ENCODE measurements around the gene SLC19A1. TPM values are rescaled to one million over a fixed set of nuclear protein-coding genes. Genes with fewer than 3 reads are reported as not detected.

Gene SLC19A1
- total RNA-seq, 1 donor from 2014 or later, result 21.7 TPM

DNA sequence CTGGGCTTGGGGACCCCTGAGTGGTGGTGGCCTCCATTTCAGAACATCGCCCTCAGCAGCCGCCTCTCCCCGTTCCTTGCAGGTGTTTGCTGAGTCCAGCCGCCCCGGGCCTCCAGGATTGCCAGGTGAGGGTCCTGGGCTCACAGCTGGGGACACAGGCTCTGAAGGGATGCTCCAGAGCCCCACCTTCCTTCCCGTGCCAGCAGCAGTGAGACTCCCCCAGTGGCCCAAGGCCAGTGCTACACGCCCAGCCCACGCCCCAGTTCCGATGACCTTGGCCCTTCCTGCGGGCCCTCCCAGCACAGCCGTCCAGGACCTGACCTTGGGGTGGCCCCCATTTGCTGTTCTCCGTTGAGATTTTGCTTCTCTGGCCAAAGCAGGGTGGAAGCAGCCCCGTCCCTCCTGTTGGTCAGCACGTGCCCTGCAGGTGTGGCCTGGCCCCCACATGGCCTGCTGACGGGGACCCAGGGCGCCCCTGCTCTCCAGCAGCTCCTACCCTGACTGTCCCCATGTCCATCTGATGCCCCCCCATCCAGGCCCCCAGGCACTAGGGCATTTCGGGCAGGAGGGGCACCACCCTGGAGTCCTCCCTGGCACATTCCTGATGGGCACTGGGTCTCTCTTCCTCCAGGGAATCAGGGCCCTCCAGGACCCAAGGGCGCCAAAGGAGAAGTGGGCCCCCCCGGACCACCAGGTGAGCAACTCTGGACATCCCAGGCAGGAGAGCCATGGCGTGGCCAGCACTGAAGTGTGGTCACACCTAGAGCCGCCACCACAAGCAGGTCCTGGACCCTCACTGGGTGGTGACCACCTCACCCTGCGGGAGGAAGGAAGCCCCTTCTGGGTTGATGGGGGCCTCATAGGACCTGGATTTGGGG, 45.0 kb downstream of the SLC19A1 start:
- Histone ChIP-seq H3K36me3 (ENCODE audit: control insufficient read depth, insufficient read depth, low read length) (peaks cover 6% of the 10 kb centered on the region), H3K4me3 (ENCODE audit: low read depth, low read length) (no peak overlapping the region), H3K27me3 (ENCODE audit: control insufficient read depth, insufficient read depth, low read length) (no peaks in the 10 kb centered on the region)
- DNase-seq (ENCODE audit: low read depth), result no peak
- TF ChIP-seq, protein P1, sequence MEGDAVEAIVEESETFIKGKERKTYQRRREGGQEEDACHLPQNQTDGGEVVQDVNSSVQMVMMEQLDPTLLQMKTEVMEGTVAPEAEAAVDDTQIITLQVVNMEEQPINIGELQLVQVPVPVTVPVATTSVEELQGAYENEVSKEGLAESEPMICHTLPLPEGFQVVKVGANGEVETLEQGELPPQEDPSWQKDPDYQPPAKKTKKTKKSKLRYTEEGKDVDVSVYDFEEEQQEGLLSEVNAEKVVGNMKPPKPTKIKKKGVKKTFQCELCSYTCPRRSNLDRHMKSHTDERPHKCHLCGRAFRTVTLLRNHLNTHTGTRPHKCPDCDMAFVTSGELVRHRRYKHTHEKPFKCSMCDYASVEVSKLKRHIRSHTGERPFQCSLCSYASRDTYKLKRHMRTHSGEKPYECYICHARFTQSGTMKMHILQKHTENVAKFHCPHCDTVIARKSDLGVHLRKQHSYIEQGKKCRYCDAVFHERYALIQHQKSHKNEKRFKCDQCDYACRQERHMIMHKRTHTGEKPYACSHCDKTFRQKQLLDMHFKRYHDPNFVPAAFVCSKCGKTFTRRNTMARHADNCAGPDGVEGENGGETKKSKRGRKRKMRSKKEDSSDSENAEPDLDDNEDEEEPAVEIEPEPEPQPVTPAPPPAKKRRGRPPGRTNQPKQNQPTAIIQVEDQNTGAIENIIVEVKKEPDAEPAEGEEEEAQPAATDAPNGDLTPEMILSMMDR (IDR thresholded peaks at IDR 0.05; ENCODE audit: insufficient read depth, low read length, poor library complexity, severe bottlenecking), result no peak

DNA sequence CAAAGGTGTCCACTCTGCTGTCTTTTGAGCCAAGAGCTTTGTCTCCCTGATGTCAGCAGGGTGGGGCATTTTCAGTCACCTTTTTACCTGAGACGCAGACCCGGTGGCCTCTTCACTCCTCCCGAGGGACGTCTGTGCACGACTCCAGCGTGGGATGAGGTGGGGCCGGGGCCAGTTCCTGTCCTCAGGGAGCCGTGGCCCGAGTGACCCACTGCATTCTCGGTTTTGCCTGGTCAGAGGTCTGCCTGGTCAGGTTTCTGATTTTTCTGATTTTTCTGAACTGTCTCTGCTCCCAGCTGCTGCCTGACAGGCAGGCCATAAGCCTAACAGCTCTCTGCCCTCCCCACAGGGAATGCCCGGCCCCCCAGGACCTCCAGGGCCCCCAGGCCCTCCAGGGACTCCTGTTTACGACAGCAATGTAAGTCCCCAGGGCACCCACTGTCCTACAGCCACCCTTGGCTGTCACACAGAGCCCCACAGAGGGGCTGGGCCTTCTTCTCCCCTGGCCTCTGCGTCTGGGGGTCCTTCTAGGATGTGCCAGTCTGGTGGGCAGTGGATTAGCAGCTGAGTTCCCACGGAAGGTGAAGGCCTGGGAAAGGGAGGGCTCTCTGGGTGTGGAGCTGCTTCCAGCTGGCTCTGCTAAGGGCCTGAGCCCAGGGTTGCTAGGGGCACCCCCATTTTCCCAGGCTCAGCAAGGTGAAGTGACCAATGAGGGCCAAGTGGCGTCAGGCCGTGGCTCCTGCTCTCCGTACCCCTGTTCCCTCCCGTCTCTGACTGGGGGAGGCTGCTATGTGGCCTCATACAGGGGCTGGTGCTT, 45.9 kb downstream of the SLC19A1 start:
- no peak for DNase-seq (ENCODE audit: low read depth)
- no peak overlapping the region for H3K4me3 ChIP-seq (ENCODE audit: low read depth, low read length)
- TF ChIP-seq, protein P1 (IDR thresholded peaks at IDR 0.05; ENCODE audit: insufficient read depth, low read length, poor library complexity, severe bottlenecking), result no peak
- H3K27me3 ChIP-seq (ENCODE audit: control insufficient read depth, insufficient read depth, low read length), result no peaks in the 10 kb centered on the region
- peaks cover 6% of the 10 kb centered on the region for H3K36me3 ChIP-seq (ENCODE audit: control insufficient read depth, insufficient read depth, low read length)

- H3K4me3 ChIP-seq (ENCODE audit: low read depth, low read length), result no peak overlapping the region
- no peaks in the 10 kb centered on the region for H3K27me3 ChIP-seq (ENCODE audit: control insufficient read depth, insufficient read depth, low read length)
- no peak for DNase-seq (ENCODE audit: low read depth)
- peaks cover 6% of the 10 kb centered on the region for H3K36me3 ChIP-seq (ENCODE audit: control insufficient read depth, insufficient read depth, low read length)
- TF ChIP-seq, protein P1 (IDR thresholded peaks at IDR 0.05; ENCODE audit: insufficient read depth, low read length, poor library complexity, severe bottlenecking), result no peak
Measured at GRCh38 chr21:45494851-45495680, 47.2 kb downstream of the SLC19A1 start.

DNA sequence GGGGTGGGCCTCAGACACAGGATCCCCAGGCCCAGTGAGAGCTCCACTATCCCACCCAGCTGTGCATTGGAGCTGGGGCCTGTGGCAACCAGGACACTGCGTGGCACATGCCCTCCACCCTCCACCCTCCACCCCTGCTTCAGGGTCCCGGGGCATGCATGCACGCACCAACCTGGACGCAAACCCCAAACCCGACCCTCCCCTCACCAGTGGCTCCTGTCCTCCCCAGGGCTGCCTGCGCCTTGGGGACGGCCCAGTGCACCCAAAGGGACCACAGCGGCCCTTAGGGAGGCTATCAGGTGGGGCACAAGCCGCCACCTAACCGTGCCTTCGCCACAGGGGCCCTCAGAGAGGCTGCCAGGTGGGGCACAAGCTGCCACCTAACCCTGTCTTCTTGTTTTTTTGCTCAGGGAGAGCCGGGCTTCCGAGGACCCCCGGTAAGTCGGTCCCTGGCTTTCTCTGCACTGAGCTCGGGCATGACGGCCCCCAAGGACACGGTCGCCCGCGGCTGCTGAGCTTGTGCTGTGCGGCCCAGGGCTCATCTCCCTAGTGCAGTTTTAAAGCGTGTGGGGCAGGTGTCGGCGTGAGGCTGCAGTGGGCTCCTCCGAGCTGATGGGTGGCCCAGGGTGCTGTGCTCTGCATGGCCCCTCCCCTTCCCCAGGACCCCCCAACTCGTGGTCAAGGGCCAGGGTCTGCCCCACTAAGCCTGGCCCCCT, 47.9 kb downstream of the SLC19A1 start:
- H3K4me3 ChIP-seq (ENCODE audit: low read depth, low read length), result no peak overlapping the region
- no peaks in the 10 kb centered on the region for H3K27me3 ChIP-seq (ENCODE audit: control insufficient read depth, insufficient read depth, low read length)
- peaks cover 6% of the 10 kb centered on the region for H3K36me3 ChIP-seq (ENCODE audit: control insufficient read depth, insufficient read depth, low read length)
- TF ChIP-seq, protein P1 (IDR thresholded peaks at IDR 0.05; ENCODE audit: insufficient read depth, low read length, poor library complexity, severe bottlenecking), result no peak
- DNase-seq (ENCODE audit: low read depth), result no peak

DNA sequence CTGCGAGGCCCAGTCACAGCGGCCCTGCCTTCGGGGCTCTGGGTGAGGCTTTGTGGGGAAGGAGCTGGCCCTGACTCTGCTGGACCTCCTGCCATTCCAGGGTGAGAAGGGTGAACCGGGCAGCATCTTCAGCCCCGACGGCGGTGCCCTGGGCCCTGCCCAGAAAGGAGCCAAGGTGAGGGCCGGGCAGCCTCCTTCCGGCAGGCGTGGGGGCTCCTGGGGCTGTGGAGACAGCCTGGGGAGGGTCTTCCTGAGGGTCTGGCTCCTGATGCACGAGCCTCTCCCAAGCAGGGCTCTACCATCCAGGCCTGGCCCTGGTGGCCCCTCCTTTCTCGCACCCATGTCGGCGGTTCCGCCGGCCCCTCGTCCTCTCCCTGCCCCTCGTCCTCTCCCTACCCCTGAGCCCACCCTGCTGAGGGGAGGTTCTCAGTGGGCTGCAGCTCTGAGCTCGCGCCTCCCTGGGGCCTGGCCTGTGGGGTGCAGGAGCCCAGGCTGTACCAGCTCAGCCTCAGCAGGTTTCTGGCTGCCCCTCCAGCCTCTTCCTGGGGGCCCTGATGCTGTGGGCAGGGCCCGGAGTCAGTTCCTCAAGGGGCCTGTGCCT, 48.7 kb downstream of the SLC19A1 start:
- peaks cover 6% of the 10 kb centered on the region for H3K36me3 ChIP-seq (ENCODE audit: control insufficient read depth, insufficient read depth, low read length)
- TF ChIP-seq, protein P1 (IDR thresholded peaks at IDR 0.05; ENCODE audit: insufficient read depth, low read length, poor library complexity, severe bottlenecking), result no peak
- DNase-seq (ENCODE audit: low read depth), result no peak
- H3K27me3 ChIP-seq (ENCODE audit: control insufficient read depth, insufficient read depth, low read length), result no peaks in the 10 kb centered on the region
- H3K4me3 ChIP-seq (ENCODE audit: low read depth, low read length), result no peak overlapping the region

Data from kidney epithelial cell (primary cell).